AG08395 (cell line): ENCODE data around the gene ITPR1.
"Not testable (repeated sequence)": the region's sequence is repeated elsewhere in the genome, so short reads cannot be mapped to it uniquely, and the experiment has no call there.

Experiments
- DNase-seq: peaks from one replicate; pipeline ENCODE4 v3.0.0; 2012; ENCODE audit warnings: mixed read lengths, low spot score

Gene ITPR1

GRCh38 chr3:4758957-4759656 lies 266.0 kb downstream of the ITPR1 start:
- no peak for DNase-seq

GRCh38 chr3:4759689-4760312 lies 266.7 kb downstream of the ITPR1 start:
- DNase-seq, result no peak

- DNase-seq, result no peak
Observed at GRCh38 chr3:4761759-4762158, 268.6 kb downstream of the ITPR1 start.

- DNase-seq, result not testable (repeated sequence)
Observed at GRCh38 chr3:4762481-4763230, 269.5 kb downstream of the ITPR1 start.

GRCh38 chr3:4763604-4764247 lies 270.6 kb downstream of the ITPR1 start:
- DNase-seq, result no peak

- DNase-seq, result no peak
Observed at GRCh38 chr3:4765212-4765611, 272.1 kb downstream of the ITPR1 start.

GRCh38 chr3:4766263-4766662 lies 273.1 kb downstream of the ITPR1 start:
- no peak for DNase-seq

GRCh38 chr3:4766716-4767499 lies 273.8 kb downstream of the ITPR1 start:
- DNase-seq, result no peak

GRCh38 chr3:4768021-4768420 lies 274.9 kb downstream of the ITPR1 start:
- DNase-seq, result no peak

- no peak for DNase-seq
Observed at GRCh38 chr3:4768521-4768920, 275.4 kb downstream of the ITPR1 start.

- DNase-seq, result no peak
Observed at GRCh38 chr3:4770561-4770960, 277.4 kb downstream of the ITPR1 start.

- no peak for DNase-seq
Observed at GRCh38 chr3:4771243-4771642, 278.1 kb downstream of the ITPR1 start.

- DNase-seq, result peak; percentile 85
Observed at GRCh38 chr3:4772171-4772804, 279.1 kb downstream of the ITPR1 start.

- no peak for DNase-seq
Observed at GRCh38 chr3:4772858-4773257, 279.7 kb downstream of the ITPR1 start.

GRCh38 chr3:4773583-4773982 lies 280.4 kb downstream of the ITPR1 start:
- DNase-seq, result no peak

GRCh38 chr3:4774531-4774930 lies 281.4 kb downstream of the ITPR1 start:
- no peak for DNase-seq

GRCh38 chr3:4776399-4776979 lies 283.3 kb downstream of the ITPR1 start:
- no peak for DNase-seq

- DNase-seq, result peak; percentile 12
Observed at GRCh38 chr3:4776980-4777581, 283.9 kb downstream of the ITPR1 start.

- no peak for DNase-seq
Observed at GRCh38 chr3:4778119-4778518, 285.0 kb downstream of the ITPR1 start.

GRCh38 chr3:4778740-4779139 lies 285.6 kb downstream of the ITPR1 start:
- no peak for DNase-seq

GRCh38 chr3:4780545-4780957 lies 287.4 kb downstream of the ITPR1 start:
- no peak for DNase-seq
